HEK293 (cell line): ENCODE results near the gene NECTIN1.

ENCODE experiments used
- CTCF ChIA-PET: fragments of 350-600 bp; formaldehyde crosslinking; extraction: SDS; loops from one replicate; lab custom pipeline; 2021; ENCODE audit warnings: antibody characterized with exemption; lab: Yijun Ruan, JAX
- POLR2A ChIA-PET: fragments of 300-600 bp; formaldehyde crosslinking; extraction: SDS; loops from one replicate; lab custom pipeline; 2020; ENCODE audit warnings: antibody characterized with exemption, inconsistent platforms; lab: Yijun Ruan, JAX
- H3K27ac ChIP-seq: fragments of 200-500 bp; sonication (Bioruptor generic); 2 replicates; pipeline ENCODE4 v1.5.1; 2014; ENCODE audit warnings: low read depth, low read length, control low read depth, inconsistent platforms; ENCODE audit errors: extremely low read depth
- H3K36me3 ChIP-seq, 2 experiments: fragments of 200-500 bp in 1 of 2; sonication (Bioruptor generic) in 1 of 2; 1 replicate in 1 of 2; 2 replicates in 1 of 2; pipeline ENCODE4 v1.5.1; 2014 to 2017; ENCODE audit warnings: inconsistent platforms in 2 of 2, low read length in 2 of 2; ENCODE audit not compliant: control insufficient read depth in 2 of 2, insufficient read depth in 1 of 2
- H3K4me1 ChIP-seq: fragments of 200-500 bp; sonication (Bioruptor generic); 2 replicates; pipeline ENCODE4 v1.5.1; 2014; ENCODE audit warnings: mild to moderate bottlenecking, low read length, inconsistent platforms; ENCODE audit not compliant: control insufficient read depth, insufficient read depth
- H3K4me3 ChIP-seq: 2 replicates; pipeline ENCODE4 v1.5.1; 2011; ENCODE audit warnings: low read depth, mild to moderate bottlenecking, control low read depth, low read length, moderate library complexity
- H3K9me3 ChIP-seq: fragments of 200-500 bp; sonication (Bioruptor generic); 2 replicates; pipeline ENCODE4 v1.5.1; 2014; ENCODE audit warnings: low read depth, low read length, inconsistent platforms; ENCODE audit not compliant: control insufficient read depth, insufficient read depth
- PATZ1 ChIP-seq: fragments of 450-650 bp; formaldehyde crosslinking; IDR thresholded peaks from 2 replicates; pipeline ENCODE4 v1.5.1; 2016; ENCODE audit warnings: missing biosample characterization, missing genetic modification characterization
- PRDM2 ChIP-seq: fragments of 450-650 bp; formaldehyde crosslinking; IDR thresholded peaks from 2 replicates; pipeline ENCODE4 v1.5.1; 2016; ENCODE audit warnings: missing biosample characterization, missing genetic modification characterization, borderline replicate concordance
- REST ChIP-seq: fragments of 450-650 bp; formaldehyde crosslinking; IDR thresholded peaks from 2 replicates; pipeline ENCODE4 v1.5.1; 2016; ENCODE audit warnings: missing biosample characterization, missing genetic modification characterization
- WT1 ChIP-seq: fragments of 450-650 bp; formaldehyde crosslinking; IDR thresholded peaks from 2 replicates; pipeline ENCODE4 v1.5.1; 2016; ENCODE audit warnings: missing biosample characterization, missing genetic modification characterization
- ZBTB21 ChIP-seq: fragments of 450-650 bp; formaldehyde crosslinking; IDR thresholded peaks from 2 replicates; pipeline ENCODE4 v1.5.1; 2017; ENCODE audit warnings: missing biosample characterization, missing genetic modification characterization
- ZBTB26 ChIP-seq: fragments of 450-650 bp; formaldehyde crosslinking; optimal IDR thresholded peaks from 2 replicates; pipeline ENCODE3; 2016; ENCODE audit warnings: missing biosample characterization, mild to moderate bottlenecking, missing genetic modification characterization
- ZBTB48 ChIP-seq: fragments of 450-650 bp; formaldehyde crosslinking; IDR thresholded peaks from 2 replicates; pipeline ENCODE4 v1.5.1; 2016; ENCODE audit warnings: missing biosample characterization, missing genetic modification characterization
- ZNF157 ChIP-seq: fragments of 450-650 bp; formaldehyde crosslinking; IDR thresholded peaks from 2 replicates; pipeline ENCODE4 v1.5.1; 2016; ENCODE audit warnings: missing biosample characterization, missing genetic modification characterization
- ZNF221 ChIP-seq: fragments of 450-650 bp; formaldehyde crosslinking; IDR thresholded peaks from 2 replicates; pipeline ENCODE4 v1.5.1; 2017; ENCODE audit warnings: missing biosample characterization, missing genetic modification characterization, borderline replicate concordance
- ZNF24 ChIP-seq: fragments of 450-650 bp; formaldehyde crosslinking; IDR thresholded peaks from 2 replicates; pipeline ENCODE4 v1.5.1; 2016; ENCODE audit warnings: missing biosample characterization, missing genetic modification characterization
- ZNF26 ChIP-seq: fragments of 450-650 bp; formaldehyde crosslinking; IDR thresholded peaks from 2 replicates; pipeline ENCODE4 v1.5.1; 2016; ENCODE audit warnings: missing biosample characterization, missing genetic modification characterization
- ZNF292 ChIP-seq: fragments of 450-650 bp; formaldehyde crosslinking; IDR thresholded peaks from 2 replicates; pipeline ENCODE4 v1.5.1; 2016; ENCODE audit warnings: low read depth, missing biosample characterization, missing genetic modification characterization, borderline replicate concordance
- ZNF324 ChIP-seq: fragments of 450-650 bp; formaldehyde crosslinking; IDR thresholded peaks from 2 replicates; pipeline ENCODE4 v1.5.1; 2016; ENCODE audit warnings: missing biosample characterization, missing genetic modification characterization
- ZNF391 ChIP-seq: fragments of 450-650 bp; formaldehyde crosslinking; IDR thresholded peaks from 2 replicates; pipeline ENCODE4 v1.5.1; 2016; ENCODE audit warnings: low read depth, missing biosample characterization, missing genetic modification characterization, borderline replicate concordance
- ZNF398 ChIP-seq: fragments of 450-650 bp; formaldehyde crosslinking; IDR thresholded peaks from 2 replicates; pipeline ENCODE4 v1.5.1; 2017; ENCODE audit warnings: missing biosample characterization, missing genetic modification characterization
- ZNF510 ChIP-seq: fragments of 450-650 bp; formaldehyde crosslinking; IDR thresholded peaks from 2 replicates; pipeline ENCODE4 v1.5.1; 2018; ENCODE audit warnings: mild to moderate bottlenecking, missing genetic modification characterization, missing biosample characterization; ENCODE audit not compliant: insufficient replicate concordance
- ZNF514 ChIP-seq: fragments of 450-650 bp; formaldehyde crosslinking; IDR thresholded peaks from 2 replicates; pipeline ENCODE4 v1.5.1; 2016; ENCODE audit warnings: missing biosample characterization, missing genetic modification characterization
- ZNF664 ChIP-seq: fragments of 450-650 bp; formaldehyde crosslinking; IDR thresholded peaks from 2 replicates; pipeline ENCODE4 v1.5.1; 2016; ENCODE audit warnings: missing biosample characterization, missing genetic modification characterization
- ZSCAN4 ChIP-seq: fragments of 450-650 bp; formaldehyde crosslinking; IDR thresholded peaks from 2 replicates; pipeline ENCODE4 v1.5.1; 2017; ENCODE audit warnings: missing biosample characterization, missing genetic modification characterization

The NECTIN1 gene

GRCh38 chr11:119602745-119603373, 126.1 kb downstream of the NECTIN1 start:
- no peak overlapping the region for H3K4me3 ChIP-seq
- H3K27ac ChIP-seq: no peak overlapping the region
- no peaks in the 10 kb centered on the region for H3K9me3 ChIP-seq
- CTCF ChIA-PET: interaction anchor here (0.6 to 1.1 kb wide), 3 partner anchors 12 to 786 kb away, joined by 3 to 4 read pairs (median 3); no protein-coding TSS in a partner anchor
- no peaks in the 10 kb centered on the region for H3K36me3 ChIP-seq
- H3K4me1 ChIP-seq: no peaks in the 10 kb centered on the region
- POLR2A ChIA-PET: no interaction called here
- TF ChIP-seq ZBTB48 (tag by site-specific recombination): no peak
- no peak for TF ChIP-seq ZBTB26 (tag by site-specific recombination)
- TF ChIP-seq ZNF391 (tag by site-specific recombination): no peak
- TF ChIP-seq REST: no peak
- TF ChIP-seq ZNF221: no peak
- no peak for TF ChIP-seq ZNF510 (tag by site-specific recombination)
- TF ChIP-seq ZNF24 (tag by site-specific recombination): no peak
- no peak for TF ChIP-seq PATZ1 (tag by site-specific recombination)
- no peak for TF ChIP-seq ZNF26 (tag by site-specific recombination)
- no peak for TF ChIP-seq WT1 (tag by site-specific recombination)
- no peak for TF ChIP-seq ZNF292 (tag by site-specific recombination)
- no peak for TF ChIP-seq ZNF514
- no peak for TF ChIP-seq ZNF398 (tag by site-specific recombination)
- TF ChIP-seq ZBTB21 (tag by site-specific recombination): no peak
- no peak for TF ChIP-seq PRDM2 (tag by site-specific recombination)
- TF ChIP-seq ZNF157 (tag by site-specific recombination): no peak
- TF ChIP-seq ZNF664: no peak
- no peak for TF ChIP-seq ZNF324
- TF ChIP-seq ZSCAN4: no peak
